Tibial nerve (tissue), 4 donors: ENCODE results near the gene VAMP2.

Experiments
- EP300 ChIP-seq, 2 donors: sonication (generic); formaldehyde crosslinking; IDR thresholded peaks; one replicate each; pipeline ENCODE4 v1.6.1; 2017; ENCODE audit warnings: antibody characterized with exemption in 2 of 2, mild to moderate bottlenecking in 1 of 2
- POLR2A ChIP-seq, 2 donors: fragments of 450-650 bp; IDR thresholded peaks; one replicate each; pipeline ENCODE4 v1.6.1; 2017; ENCODE audit warnings: antibody characterized with exemption in 2 of 2, mild to moderate bottlenecking in 2 of 2, moderate library complexity in 2 of 2
- TF ChIP-seq, protein P1 (sequence below), 5 experiments: fragments of 200-600 bp in 3 of 5; fragments of 450-650 bp in 2 of 5; sonication (generic) in 3 of 5; IDR thresholded peaks; one replicate each; pipeline ENCODE4 v1.5.1; 2016 to 2019; ENCODE audit warnings: antibody characterized with exemption in 5 of 5, mild to moderate bottlenecking in 3 of 5, moderate library complexity in 2 of 5

DNA sequence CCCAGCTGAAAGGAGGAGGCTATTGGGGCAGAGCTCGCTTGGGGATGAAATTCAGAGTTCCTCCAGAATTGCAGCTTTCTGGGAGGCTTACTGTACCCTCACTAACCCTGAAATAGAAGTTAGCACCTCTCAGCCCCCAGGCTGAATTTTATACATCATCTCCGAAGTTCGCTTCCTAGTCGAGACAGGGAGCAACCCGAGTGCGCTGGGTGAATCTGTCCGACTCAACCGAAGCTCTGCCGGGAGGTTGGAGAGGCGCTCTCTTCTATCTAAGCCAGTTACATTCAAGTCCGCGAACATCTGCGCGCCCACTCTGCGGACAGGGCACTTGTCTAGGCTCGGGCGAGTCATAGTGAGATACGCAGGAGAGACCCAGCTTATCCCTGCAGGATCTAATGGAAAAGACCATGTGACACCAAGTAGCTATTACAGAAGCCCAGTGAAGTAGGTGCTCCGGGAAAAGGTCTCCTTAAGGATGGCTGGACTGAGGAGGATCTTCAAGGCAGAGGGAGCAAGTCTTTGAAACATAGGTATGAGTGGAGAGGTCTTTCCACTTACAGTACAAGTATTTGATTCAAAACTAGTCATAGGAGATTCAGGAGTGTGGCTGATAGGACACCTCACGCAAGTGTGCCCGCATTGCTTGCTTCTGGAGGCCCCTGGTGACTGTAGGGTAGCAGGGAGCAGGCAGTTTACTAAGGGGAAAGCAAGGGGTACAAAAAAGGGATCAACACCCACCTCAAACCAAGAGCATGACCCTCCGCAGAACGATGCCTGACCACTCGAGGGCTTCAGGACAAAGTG lies 38.2 kb downstream of the VAMP2 start:
- TF ChIP-seq, protein P1, sequence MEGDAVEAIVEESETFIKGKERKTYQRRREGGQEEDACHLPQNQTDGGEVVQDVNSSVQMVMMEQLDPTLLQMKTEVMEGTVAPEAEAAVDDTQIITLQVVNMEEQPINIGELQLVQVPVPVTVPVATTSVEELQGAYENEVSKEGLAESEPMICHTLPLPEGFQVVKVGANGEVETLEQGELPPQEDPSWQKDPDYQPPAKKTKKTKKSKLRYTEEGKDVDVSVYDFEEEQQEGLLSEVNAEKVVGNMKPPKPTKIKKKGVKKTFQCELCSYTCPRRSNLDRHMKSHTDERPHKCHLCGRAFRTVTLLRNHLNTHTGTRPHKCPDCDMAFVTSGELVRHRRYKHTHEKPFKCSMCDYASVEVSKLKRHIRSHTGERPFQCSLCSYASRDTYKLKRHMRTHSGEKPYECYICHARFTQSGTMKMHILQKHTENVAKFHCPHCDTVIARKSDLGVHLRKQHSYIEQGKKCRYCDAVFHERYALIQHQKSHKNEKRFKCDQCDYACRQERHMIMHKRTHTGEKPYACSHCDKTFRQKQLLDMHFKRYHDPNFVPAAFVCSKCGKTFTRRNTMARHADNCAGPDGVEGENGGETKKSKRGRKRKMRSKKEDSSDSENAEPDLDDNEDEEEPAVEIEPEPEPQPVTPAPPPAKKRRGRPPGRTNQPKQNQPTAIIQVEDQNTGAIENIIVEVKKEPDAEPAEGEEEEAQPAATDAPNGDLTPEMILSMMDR (IDR thresholded peaks at IDR 0.05) = no peak
- TF ChIP-seq EP300 (IDR thresholded peaks at IDR 0.05) (no peak), POLR2A (IDR thresholded peaks at IDR 0.05) (no peak)
